Transverse colon (tissue), 4 donors: ENCODE results near the gene MID2. TPM values are rescaled to one million over a fixed set of nuclear protein-coding genes. Genes with fewer than 3 reads are reported as not detected.
"Not testable (repeated sequence)": the region's sequence is repeated elsewhere in the genome, so short reads cannot be mapped to it uniquely, and the experiment has no call there.

Experiments
- DNase-seq: peaks from one replicate; pipeline ENCODE4 v3.0.0-alpha.2; 2019
- H3K27ac ChIP-seq, 4 donors: fragments of 200-600 bp; sonication (generic); 2 replicates each; pipeline ENCODE4 v1.5.1; 2016 to 2018; ENCODE audit warnings: inconsistent platforms in 4 of 4
- H3K27me3 ChIP-seq: fragments of 200-600 bp; sonication (generic); 2 replicates; pipeline ENCODE4 v1.5.1; 2017; ENCODE audit warnings: inconsistent platforms
- H3K36me3 ChIP-seq, 4 donors: fragments of 200-600 bp; sonication (generic); 2 replicates each; pipeline ENCODE4 v1.5.1; 2017 to 2019; ENCODE audit warnings: inconsistent platforms in 4 of 4
- H3K4me1 ChIP-seq, 4 donors: fragments of 200-600 bp; sonication (generic); 2 replicates each; pipeline ENCODE4 v1.5.1; 2017 to 2020; ENCODE audit warnings: inconsistent platforms in 4 of 4
- H3K4me3 ChIP-seq, 4 donors: fragments of 200-600 bp; sonication (generic); 1 replicate in 1 of 4; 2 replicates in 3 of 4; pipeline versions ENCODE4 v1.5.1 to v1.6.1; 2017 to 2019; ENCODE audit warnings: inconsistent platforms in 4 of 4
- H3K9me3 ChIP-seq, 2 donors: fragments of 200-600 bp; sonication (generic); 2 replicates each; pipeline ENCODE4 v1.5.1; 2017 to 2019; ENCODE audit warnings: inconsistent platforms in 2 of 2
- CTCF ChIP-seq, 5 experiments: fragments of 200-600 bp in 3 of 5; fragments of 450-650 bp in 2 of 5; sonication (generic) in 3 of 5; IDR thresholded peaks; 1 replicate in 2 of 5; 2 replicates in 3 of 5; pipeline ENCODE4 v1.5.1; 2016 to 2017; ENCODE audit warnings: antibody characterized with exemption in 5 of 5, inconsistent platforms in 3 of 5, mild to moderate bottlenecking in 2 of 5, moderate library complexity in 1 of 5
- EP300 ChIP-seq: sonication (generic); formaldehyde crosslinking; IDR thresholded peaks from one replicate; pipeline ENCODE4 v1.6.1; 2017; ENCODE audit warnings: antibody characterized with exemption, low read depth
- POLR2A ChIP-seq: fragments of 450-650 bp; IDR thresholded peaks from one replicate; pipeline ENCODE4 v1.6.1; 2016; ENCODE audit warnings: antibody characterized with exemption, mild to moderate bottlenecking, moderate library complexity
- POLR2AphosphoS5 ChIP-seq, 3 donors: sonication (generic); formaldehyde crosslinking; IDR thresholded peaks; one replicate each; pipeline ENCODE4 v1.6.1; 2016; ENCODE audit warnings: antibody characterized with exemption in 3 of 3
- WGBS, 2 donors: methylation state at CpG; one replicate each; pipeline ENCODE4 v1.1.5; 2018; ENCODE audit warnings: low coverage in 1 of 2; 5-methylcytosine and 5-hydroxymethylcytosine counted together
- in situ Hi-C, 4 donors: fragments of 200-750 bp; cut with MboI; loops; one replicate each; pipeline versions ENCODE4 v1.15.0 to v1.15.1; 2017; ENCODE audit warnings: low sequenced_read_pairs in 3 of 4, low pct_ligation_motif_present in 1 of 4, low pct_unique_long_range_greater_than_20kb in 1 of 4
- intact Hi-C: fragments of 100-400 bp; cut with DNase I; formaldehyde crosslinking; loops from one replicate; pipeline ENCODE4 v1.15.1; 2023; ENCODE audit warnings: low total_unique reads
- total RNA-seq, 4 donors: library from RNA; depleted of rRNA; stranded (reverse); fragments of >200 nt; gene quantifications; one replicate each; pipeline ENCODE4 v1.1.0, GENCODE V29; 2016

The MID2 gene
- total RNA-seq, 4 donors from 2014 or later, result 4.6 to 76.6 (median 12.8) TPM

- no peak for DNase-seq
- in situ Hi-C loops (no loop called here), intact Hi-C loops (no loop called here)
- H3K27ac ChIP-seq, result no peak overlapping the region
- H3K9me3 ChIP-seq, result no peaks in the 10 kb centered on the region
- H3K4me3 ChIP-seq, result no peak overlapping the region
- TF ChIP-seq POLR2AphosphoS5 (IDR thresholded peaks at IDR 0.05), result no peak
- TF ChIP-seq POLR2A, result no peak
- TF ChIP-seq EP300, result no peak
- no peak for TF ChIP-seq CTCF (IDR thresholded peaks at IDR 0.05)
- no peaks in the 10 kb centered on the region for H3K36me3 ChIP-seq
- no peaks in the 10 kb centered on the region for H3K4me1 ChIP-seq
- 20 to 60% methylated on average over 2 to 45 of the region's 48 CpGs for WGBS, 2 donors
- H3K27me3 ChIP-seq, result no peaks in the 10 kb centered on the region
Observed at GRCh38 chrX:107935664-107936433, 110.2 kb downstream of the MID2 start.

- H3K27ac ChIP-seq, result no peak overlapping the region
Observed at GRCh38 chrX:107936434-107936730, 110.7 kb downstream of the MID2 start.

GRCh38 chrX:107940095-107940494, 114.4 kb downstream of the MID2 start:
- in situ Hi-C loops, result no loop called here
- no peaks in the 10 kb centered on the region for H3K36me3 ChIP-seq
- 64% methylated on average over 3 of the region's 3 CpGs; no CpG with 5 or more reads in 1 of the 2 donors for WGBS, 2 donors
- H3K4me1 ChIP-seq, result no peaks in the 10 kb centered on the region
- H3K9me3 ChIP-seq, result no peaks in the 10 kb centered on the region
- intact Hi-C loops, result no loop called here
- no peaks in the 10 kb centered on the region for H3K27me3 ChIP-seq
- TF ChIP-seq CTCF (IDR thresholded peaks at IDR 0.05) (no peak), POLR2AphosphoS5 (IDR thresholded peaks at IDR 0.05) (no peak), EP300 (no peak), POLR2A (no peak)
- no peak for DNase-seq
- no peak overlapping the region for H3K27ac ChIP-seq
- H3K4me3 ChIP-seq, result no peak overlapping the region

More at GRCh38 chrX:107936434-107936730, 110.7 kb downstream of the MID2 start:
- Histone ChIP-seq H3K27me3 (no peaks in the 10 kb centered on the region), H3K4me1 (no peaks in the 10 kb centered on the region), H3K36me3 (no peaks in the 10 kb centered on the region), H3K9me3 (no peaks in the 10 kb centered on the region), H3K4me3 (no peak overlapping the region)
- TF ChIP-seq POLR2A, result no peak
- no peak for TF ChIP-seq CTCF (IDR thresholded peaks at IDR 0.05)
- TF ChIP-seq EP300, result no peak
- TF ChIP-seq POLR2AphosphoS5 (IDR thresholded peaks at IDR 0.05), result no peak
- in situ Hi-C loops (no loop called here), intact Hi-C loops (no loop called here)
- WGBS, 2 donors, result 70 to 87% methylated on average over 2 to 16 of the region's 16 CpGs
- no peak for DNase-seq

- DNase-seq, H3K27me3 ChIP-seq, intact Hi-C loops: not testable (repeated sequence)
Observed at GRCh38 chrX:107955337-107955736, 129.7 kb downstream of the MID2 start.

GRCh38 chrX:107968623-107969022, 143.0 kb downstream of the MID2 start:
- H3K4me3 ChIP-seq, result no peak overlapping the region
- in situ Hi-C loops (no loop called here), intact Hi-C loops (no loop called here)
- no peak overlapping the region for H3K27ac ChIP-seq
- 80 to 100% methylated on average over 1 to 5 of the region's 5 CpGs for WGBS, 2 donors
- H3K27me3 ChIP-seq, result no peaks in the 10 kb centered on the region
- H3K36me3 ChIP-seq, result no peaks in the 10 kb centered on the region
- DNase-seq, result no peak
- H3K4me1 ChIP-seq, result no peaks in the 10 kb centered on the region
- no peaks in the 10 kb centered on the region for H3K9me3 ChIP-seq
- TF ChIP-seq EP300 (no peak), POLR2AphosphoS5 (IDR thresholded peaks at IDR 0.05) (no peak), CTCF (IDR thresholded peaks at IDR 0.05) (no peak), POLR2A (no peak)

More at GRCh38 chrX:107955337-107955736, 129.7 kb downstream of the MID2 start:
- H3K4me3 ChIP-seq, H3K36me3 ChIP-seq, H3K4me1 ChIP-seq, H3K9me3 ChIP-seq, H3K27ac ChIP-seq, in situ Hi-C loops: not testable (repeated sequence)
